WERI-Rb-1 (cell line): Measurements from ENCODE around the gene KIF24.

Source experiments
- DNase-seq: peaks from one replicate; pipeline ENCODE4 v3.0.0-alpha.2; 2020
- H3K27ac ChIP-seq: fragments of 250-450 bp; sonication (Bioruptor Pico); 2 replicates; pipeline ENCODE4 v1.5.1; 2020; ENCODE audit warnings: mild to moderate bottlenecking, moderate library complexity
- H3K27me3 ChIP-seq: fragments of 250-450 bp; sonication (Bioruptor Pico); 2 replicates; pipeline ENCODE4 v1.5.1; 2021; ENCODE audit warnings: mild to moderate bottlenecking, low read depth, moderate library complexity; ENCODE audit not compliant: insufficient read depth, severe bottlenecking
- H3K36me3 ChIP-seq: fragments of 250-450 bp; sonication (Bioruptor Pico); 2 replicates; pipeline ENCODE4 v1.5.1; 2020; ENCODE audit warnings: mild to moderate bottlenecking, moderate library complexity
- H3K4me3 ChIP-seq: 2 replicates; pipeline ENCODE4 v1.5.1; 2011; ENCODE audit warnings: low read depth, mild to moderate bottlenecking, control low read depth, low read length
- H3K9me3 ChIP-seq: fragments of 250-450 bp; sonication (Bioruptor Pico); 2 replicates; pipeline ENCODE4 v1.5.1; 2021; ENCODE audit warnings: mild to moderate bottlenecking, moderate library complexity; ENCODE audit not compliant: severe bottlenecking
- TF ChIP-seq, protein P1 (sequence below): IDR thresholded peaks from 2 replicates; pipeline ENCODE4 v1.5.1; 2011; ENCODE audit warnings: low read depth, mild to moderate bottlenecking, control low read depth, inconsistent platforms, low read length

The KIF24 gene, protein sequence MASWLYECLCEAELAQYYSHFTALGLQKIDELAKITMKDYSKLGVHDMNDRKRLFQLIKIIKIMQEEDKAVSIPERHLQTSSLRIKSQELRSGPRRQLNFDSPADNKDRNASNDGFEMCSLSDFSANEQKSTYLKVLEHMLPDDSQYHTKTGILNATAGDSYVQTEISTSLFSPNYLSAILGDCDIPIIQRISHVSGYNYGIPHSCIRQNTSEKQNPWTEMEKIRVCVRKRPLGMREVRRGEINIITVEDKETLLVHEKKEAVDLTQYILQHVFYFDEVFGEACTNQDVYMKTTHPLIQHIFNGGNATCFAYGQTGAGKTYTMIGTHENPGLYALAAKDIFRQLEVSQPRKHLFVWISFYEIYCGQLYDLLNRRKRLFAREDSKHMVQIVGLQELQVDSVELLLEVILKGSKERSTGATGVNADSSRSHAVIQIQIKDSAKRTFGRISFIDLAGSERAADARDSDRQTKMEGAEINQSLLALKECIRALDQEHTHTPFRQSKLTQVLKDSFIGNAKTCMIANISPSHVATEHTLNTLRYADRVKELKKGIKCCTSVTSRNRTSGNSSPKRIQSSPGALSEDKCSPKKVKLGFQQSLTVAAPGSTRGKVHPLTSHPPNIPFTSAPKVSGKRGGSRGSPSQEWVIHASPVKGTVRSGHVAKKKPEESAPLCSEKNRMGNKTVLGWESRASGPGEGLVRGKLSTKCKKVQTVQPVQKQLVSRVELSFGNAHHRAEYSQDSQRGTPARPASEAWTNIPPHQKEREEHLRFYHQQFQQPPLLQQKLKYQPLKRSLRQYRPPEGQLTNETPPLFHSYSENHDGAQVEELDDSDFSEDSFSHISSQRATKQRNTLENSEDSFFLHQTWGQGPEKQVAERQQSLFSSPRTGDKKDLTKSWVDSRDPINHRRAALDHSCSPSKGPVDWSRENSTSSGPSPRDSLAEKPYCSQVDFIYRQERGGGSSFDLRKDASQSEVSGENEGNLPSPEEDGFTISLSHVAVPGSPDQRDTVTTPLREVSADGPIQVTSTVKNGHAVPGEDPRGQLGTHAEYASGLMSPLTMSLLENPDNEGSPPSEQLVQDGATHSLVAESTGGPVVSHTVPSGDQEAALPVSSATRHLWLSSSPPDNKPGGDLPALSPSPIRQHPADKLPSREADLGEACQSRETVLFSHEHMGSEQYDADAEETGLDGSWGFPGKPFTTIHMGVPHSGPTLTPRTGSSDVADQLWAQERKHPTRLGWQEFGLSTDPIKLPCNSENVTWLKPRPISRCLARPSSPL (N-terminal part only)

DNA sequence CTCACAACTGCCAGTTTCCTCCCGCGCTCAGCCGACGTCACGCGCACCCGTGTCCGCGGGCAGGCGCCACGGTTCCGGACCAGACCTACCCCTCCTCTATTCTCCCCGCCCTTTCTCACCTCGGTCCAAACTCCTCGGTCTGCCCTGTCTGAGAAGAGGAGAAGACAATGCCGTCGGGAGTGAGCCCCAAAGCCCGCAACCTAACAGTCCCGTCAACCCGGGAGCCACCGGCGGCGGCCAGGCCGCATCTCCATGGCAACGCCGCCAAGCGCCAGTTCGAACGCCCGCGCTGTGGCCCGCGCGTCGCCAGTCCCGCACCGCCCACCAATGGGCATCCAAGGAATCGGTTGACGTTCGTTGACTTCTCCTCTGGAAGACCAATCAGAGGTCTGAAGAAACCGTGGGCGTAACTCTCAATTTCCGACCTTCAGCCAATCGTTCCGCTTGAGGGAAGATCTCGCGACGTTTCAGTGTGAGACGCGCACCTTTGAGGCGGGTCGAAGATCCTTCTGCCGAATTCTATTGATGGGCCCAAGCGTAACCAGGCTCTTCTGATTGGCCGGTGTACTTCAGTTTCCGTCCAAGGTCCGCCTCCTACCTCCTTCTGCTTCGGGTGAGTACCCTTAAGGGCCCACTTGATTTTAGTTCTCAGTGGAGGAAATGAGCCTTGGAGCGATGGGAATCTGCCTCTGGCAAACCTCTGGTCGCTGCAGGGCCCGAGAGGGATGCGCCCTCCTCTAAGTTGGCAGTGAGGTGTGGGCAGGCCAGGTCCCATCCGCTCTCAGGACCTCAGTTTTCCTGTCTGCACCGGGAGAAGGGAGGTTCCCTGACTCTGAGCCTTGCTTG is at the start of gene KIF24, which contains the start of gene NUDT2:
Gene KIF24 (minus strand): TSS at position 282 of the 846 bp plus-strand sequence. CDS start 17,922 bp downstream, outside the sequence.
Gene NUDT2 (plus strand): TSS at position 583 of the 846 bp plus-strand sequence. CDS start 9,471 bp downstream, outside the sequence.
- Histone ChIP-seq H3K9me3 (no peaks in the 10 kb centered on the region), H3K27ac (peak within 1 kb of the TSS; percentile 93), H3K27me3 (no peaks in the 10 kb centered on the region), H3K4me3 (peak within 1 kb of the TSS; percentile 93), H3K36me3 (no peaks in the 10 kb centered on the region)
- TF ChIP-seq, protein P1, sequence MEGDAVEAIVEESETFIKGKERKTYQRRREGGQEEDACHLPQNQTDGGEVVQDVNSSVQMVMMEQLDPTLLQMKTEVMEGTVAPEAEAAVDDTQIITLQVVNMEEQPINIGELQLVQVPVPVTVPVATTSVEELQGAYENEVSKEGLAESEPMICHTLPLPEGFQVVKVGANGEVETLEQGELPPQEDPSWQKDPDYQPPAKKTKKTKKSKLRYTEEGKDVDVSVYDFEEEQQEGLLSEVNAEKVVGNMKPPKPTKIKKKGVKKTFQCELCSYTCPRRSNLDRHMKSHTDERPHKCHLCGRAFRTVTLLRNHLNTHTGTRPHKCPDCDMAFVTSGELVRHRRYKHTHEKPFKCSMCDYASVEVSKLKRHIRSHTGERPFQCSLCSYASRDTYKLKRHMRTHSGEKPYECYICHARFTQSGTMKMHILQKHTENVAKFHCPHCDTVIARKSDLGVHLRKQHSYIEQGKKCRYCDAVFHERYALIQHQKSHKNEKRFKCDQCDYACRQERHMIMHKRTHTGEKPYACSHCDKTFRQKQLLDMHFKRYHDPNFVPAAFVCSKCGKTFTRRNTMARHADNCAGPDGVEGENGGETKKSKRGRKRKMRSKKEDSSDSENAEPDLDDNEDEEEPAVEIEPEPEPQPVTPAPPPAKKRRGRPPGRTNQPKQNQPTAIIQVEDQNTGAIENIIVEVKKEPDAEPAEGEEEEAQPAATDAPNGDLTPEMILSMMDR: no peak
- peak; percentile 98 for DNase-seq

DNA sequence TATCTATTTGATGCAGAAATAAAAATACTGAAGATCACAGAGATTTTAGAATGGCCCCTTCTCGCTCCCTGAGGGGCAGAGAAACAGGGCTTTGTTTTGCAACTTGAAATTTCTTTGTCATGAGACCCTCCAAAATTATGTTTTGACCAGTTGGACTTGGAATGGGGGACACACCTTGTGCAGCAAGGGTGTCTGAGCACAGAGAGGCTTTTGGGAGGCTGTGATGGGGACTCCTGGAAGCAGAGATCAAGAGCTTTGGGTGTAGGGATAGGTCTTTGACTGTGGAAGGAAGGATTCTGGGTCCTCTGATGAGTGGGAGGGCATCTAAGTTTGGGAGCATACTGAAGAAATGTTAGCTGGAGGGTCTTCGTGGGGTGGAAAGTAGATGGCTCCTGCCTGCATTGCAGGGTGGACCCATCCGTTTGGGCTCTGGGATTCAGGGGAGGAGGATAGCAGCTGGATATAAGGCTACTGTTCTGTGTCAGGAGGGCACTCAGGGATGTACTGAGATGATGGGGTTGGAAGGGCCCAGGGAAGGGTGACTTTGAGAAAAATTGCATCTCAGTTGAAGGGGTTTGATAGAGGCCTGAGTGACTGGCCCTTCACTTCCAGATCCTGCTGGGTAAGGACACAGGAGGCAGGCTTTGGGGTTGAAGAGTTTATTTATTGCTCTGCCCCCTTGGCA is 49.5 kb upstream of the KIF24 start:
- Histone ChIP-seq H3K27ac (no peak overlapping the region), H3K36me3 (no peaks in the 10 kb centered on the region), H3K9me3 (no peaks in the 10 kb centered on the region), H3K4me3 (no peak overlapping the region), H3K27me3 (no peaks in the 10 kb centered on the region)
- DNase-seq: no peak
- TF ChIP-seq, protein P1: no peak

DNA sequence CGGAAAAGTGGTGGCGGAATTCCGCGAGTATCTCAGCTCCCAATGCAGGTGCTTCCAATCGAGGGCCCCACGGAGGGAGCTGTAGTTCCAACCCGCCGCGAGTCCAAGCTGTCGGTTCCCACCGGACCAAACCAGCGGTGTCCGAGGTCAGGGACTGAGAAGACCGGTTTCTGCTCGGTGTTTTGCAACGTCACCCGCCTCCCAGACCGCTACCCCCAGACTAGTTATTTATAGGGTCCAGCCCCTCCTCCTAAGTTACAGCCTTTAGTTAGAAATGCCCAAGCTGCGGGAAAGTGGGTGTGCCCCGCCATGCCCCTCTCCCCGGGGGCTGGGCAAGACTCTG is 48.3 kb upstream of the KIF24 start:
- H3K27ac ChIP-seq: no peak overlapping the region
- peak overlapping the region; percentile 80 for H3K4me3 ChIP-seq
- TF ChIP-seq, protein P1: no peak
- DNase-seq: peak; percentile 42
- no peaks in the 10 kb centered on the region for H3K27me3 ChIP-seq
- no peaks in the 10 kb centered on the region for H3K36me3 ChIP-seq
- no peaks in the 10 kb centered on the region for H3K9me3 ChIP-seq

DNA sequence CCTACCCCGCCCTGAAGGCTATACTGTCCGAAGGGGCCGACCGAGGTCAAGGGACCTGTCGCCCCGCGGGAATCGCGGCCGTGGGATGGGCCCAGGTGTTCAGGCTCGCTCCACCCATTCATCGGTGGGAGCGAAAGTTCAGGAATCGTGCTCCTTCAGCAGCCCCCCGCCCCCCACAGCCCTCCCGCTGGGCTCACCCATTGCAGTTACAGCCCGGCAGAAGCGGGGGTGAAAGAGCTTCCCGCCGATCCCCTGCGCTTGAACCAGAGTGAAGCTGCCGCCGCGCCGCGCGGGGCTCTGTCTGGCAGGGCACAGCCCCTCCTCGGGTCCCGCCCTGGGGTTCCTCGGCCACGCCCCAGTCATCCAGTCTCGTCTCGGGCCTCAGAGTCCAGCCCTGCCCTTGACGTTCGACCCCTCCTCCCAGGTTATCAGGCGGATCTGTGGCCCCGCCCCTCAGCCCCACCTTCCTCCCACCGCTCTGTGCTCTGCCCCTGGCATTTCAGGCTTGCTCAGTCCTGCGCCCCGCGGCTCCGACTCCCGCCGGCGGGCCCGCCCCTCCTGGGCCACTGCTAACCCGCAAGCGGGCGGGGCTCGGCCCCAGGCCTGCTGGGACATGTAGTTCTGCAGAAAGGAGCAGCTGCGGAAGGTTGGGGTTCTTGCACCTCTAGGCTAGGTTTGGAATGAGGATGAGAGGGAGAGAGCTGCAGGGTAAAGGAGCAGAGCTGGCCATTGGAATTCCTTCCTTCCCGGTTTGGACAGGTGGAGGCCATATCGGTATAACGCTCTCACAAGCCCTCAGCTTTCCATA is 47.7 kb upstream of the KIF24 start, which contains the start of gene MYORG:
Gene MYORG (minus strand): TSS at position 303 of the 808 bp plus-strand sequence. CDS start 3,955 bp downstream, outside the sequence.
- Histone ChIP-seq H3K9me3 (peaks cover 2% of the 10 kb centered on the region), H3K27ac (peak within 1 kb of the TSS; percentile 75), H3K36me3 (0 out of 2 replicates have a peak, but pooled peaks cover 4% of the 10 kb centered on the region), H3K4me3 (peak within 1 kb of the TSS; percentile 80), H3K27me3 (no peaks in the 10 kb centered on the region)
- peak; percentile 99 for DNase-seq
- TF ChIP-seq, protein P1: no peak
